DND-41 (cell line): ENCODE measurements around the gene NFIB.

Source experiments
- ATAC-seq: fragments of 200-7000 bp; cut with Tn5 transposase; 3 replicates; pipeline ENCODE4 v1.9.1; 2021; ENCODE audit warnings: low read depth; ENCODE audit not compliant: insufficient read depth
- DNase-seq: peaks from one replicate; pipeline ENCODE4 v3.0.0-alpha.2; 2020
- H2AFZ ChIP-seq: 2 replicates; pipeline ENCODE4 v1.6.0; 2012; ENCODE audit warnings: low read depth, low read length
- H3K27ac ChIP-seq: 2 replicates; pipeline ENCODE4 v1.5.1; 2012; ENCODE audit warnings: low read length, inconsistent platforms
- H3K27me3 ChIP-seq: fragments of 200-600 bp; sonication (generic); 2 replicates; pipeline ENCODE4 v1.6.0; 2012; ENCODE audit warnings: low read length, mild to moderate bottlenecking, inconsistent platforms; ENCODE audit not compliant: insufficient read depth, poor library complexity
- H3K36me3 ChIP-seq: 2 replicates; pipeline ENCODE4 v1.5.1; 2012; ENCODE audit warnings: low read length, inconsistent platforms; ENCODE audit not compliant: insufficient read depth
- H3K4me1 ChIP-seq: 2 replicates; pipeline ENCODE4 v1.5.1; 2012; ENCODE audit warnings: mild to moderate bottlenecking, low read length; ENCODE audit not compliant: insufficient read depth
- H3K4me2 ChIP-seq: 2 replicates; pipeline ENCODE4 v1.6.0; 2012; ENCODE audit warnings: mild to moderate bottlenecking, moderate library complexity, low read length, inconsistent platforms; ENCODE audit not compliant: insufficient read depth
- H3K4me3 ChIP-seq, 2 experiments: fragments of 200-600 bp in 1 of 2; shearing (Covaris generic) in 1 of 2; 2 replicates each; pipeline ENCODE4 v1.5.1; 2012 to 2016; ENCODE audit warnings: inconsistent platforms in 2 of 2, low read length in 2 of 2, mild to moderate bottlenecking in 2 of 2, low read depth in 1 of 2, moderate library complexity in 1 of 2
- H3K79me2 ChIP-seq: 2 replicates; pipeline ENCODE4 v1.6.0; 2012; ENCODE audit warnings: low read length, inconsistent platforms; ENCODE audit not compliant: insufficient read depth
- H3K9ac ChIP-seq: 2 replicates; pipeline ENCODE4 v1.6.0; 2012; ENCODE audit warnings: low read depth, mild to moderate bottlenecking, inconsistent platforms, low read length, moderate library complexity
- H3K9me3 ChIP-seq: 2 replicates; pipeline ENCODE4 v1.5.1; 2012; ENCODE audit warnings: low read length, moderate library complexity, mild to moderate bottlenecking, inconsistent platforms; ENCODE audit not compliant: insufficient read depth, severe bottlenecking
- H4K20me1 ChIP-seq: 2 replicates; pipeline ENCODE4 v1.6.0; 2012; ENCODE audit warnings: low read length; ENCODE audit not compliant: insufficient read depth
- CTCF ChIP-seq: IDR thresholded peaks from 2 replicates; pipeline ENCODE4 v1.5.1; 2012; ENCODE audit warnings: borderline replicate concordance, low read length, moderate library complexity, mild to moderate bottlenecking; ENCODE audit not compliant: poor library complexity, severe bottlenecking; ENCODE audit errors: extremely low read depth
- EZH2 ChIP-seq: IDR thresholded peaks from 3 replicates; pipeline ENCODE4 v1.6.1; 2012; ENCODE audit warnings: borderline replicate concordance, low read depth, mild to moderate bottlenecking, moderate library complexity, low read length, inconsistent platforms; ENCODE audit not compliant: severe bottlenecking

Gene NFIB

GRCh38 chr9:14084867-14085266 lies 229.1 kb downstream of the NFIB start:
- no peak overlapping the region for H3K9ac ChIP-seq
- TF ChIP-seq EZH2 (no peak), CTCF (no peak)
- ATAC-seq (no peak), DNase-seq (no peak)
- no peaks in the 10 kb centered on the region for H4K20me1 ChIP-seq
- no peak overlapping the region for H3K4me2 ChIP-seq
- no peaks in the 10 kb centered on the region for H3K9me3 ChIP-seq
- H3K79me2 ChIP-seq = no peaks in the 10 kb centered on the region
- no peaks in the 10 kb centered on the region for H3K27me3 ChIP-seq
- no peaks in the 10 kb centered on the region for H3K4me1 ChIP-seq
- H3K27ac ChIP-seq = no peak overlapping the region
- no peaks in the 10 kb centered on the region for H3K36me3 ChIP-seq
- H3K4me3 ChIP-seq = no peak overlapping the region
- H2AFZ ChIP-seq = no peak overlapping the region

GRCh38 chr9:14083366-14083765 lies 230.6 kb downstream of the NFIB start:
- Histone ChIP-seq H3K27ac (no peak overlapping the region), H3K79me2 (no peaks in the 10 kb centered on the region), H3K27me3 (no peaks in the 10 kb centered on the region), H3K4me1 (no peaks in the 10 kb centered on the region), H3K4me2 (no peak overlapping the region), H3K9ac (no peak overlapping the region), H3K36me3 (no peaks in the 10 kb centered on the region), H3K9me3 (no peaks in the 10 kb centered on the region), H4K20me1 (no peaks in the 10 kb centered on the region), H2AFZ (no peak overlapping the region), H3K4me3 (no peak overlapping the region)
- no peak for ATAC-seq
- DNase-seq = no peak
- TF ChIP-seq EZH2 (no peak), CTCF (no peak)

GRCh38 chr9:14082732-14083131 lies 231.2 kb downstream of the NFIB start:
- H3K4me3 ChIP-seq = no peak overlapping the region
- no peaks in the 10 kb centered on the region for H3K4me1 ChIP-seq
- no peak for ATAC-seq
- no peak overlapping the region for H3K4me2 ChIP-seq
- H3K79me2 ChIP-seq = no peaks in the 10 kb centered on the region
- H3K9me3 ChIP-seq = no peaks in the 10 kb centered on the region
- no peaks in the 10 kb centered on the region for H4K20me1 ChIP-seq
- DNase-seq = no peak
- H3K36me3 ChIP-seq = no peaks in the 10 kb centered on the region
- no peak overlapping the region for H2AFZ ChIP-seq
- H3K27me3 ChIP-seq = no peaks in the 10 kb centered on the region
- no peak overlapping the region for H3K9ac ChIP-seq
- no peak overlapping the region for H3K27ac ChIP-seq
- TF ChIP-seq CTCF = no peak

GRCh38 chr9:14081745-14082144 lies 232.2 kb downstream of the NFIB start:
- TF ChIP-seq CTCF = no peak
- no peak for TF ChIP-seq EZH2
- Histone ChIP-seq H3K4me3 (no peak overlapping the region), H2AFZ (no peak overlapping the region), H3K4me2 (no peak overlapping the region), H3K9ac (no peak overlapping the region), H3K9me3 (no peaks in the 10 kb centered on the region), H3K79me2 (no peaks in the 10 kb centered on the region), H3K27ac (no peak overlapping the region), H3K27me3 (no peaks in the 10 kb centered on the region), H3K4me1 (no peaks in the 10 kb centered on the region), H4K20me1 (no peaks in the 10 kb centered on the region), H3K36me3 (no peaks in the 10 kb centered on the region)
- DNase-seq (no peak), ATAC-seq (no peak)
